ENCODE measurements around the gene HPSE2.

- TF ChIP-seq POLR2A (IDR thresholded peaks at IDR 0.05) (no peak), CTCF (IDR thresholded peaks at IDR 0.05) (no peak)
Measured at GRCh38 chr10:98539578-98539977, 696.1 kb downstream of the HPSE2 start.
